ENCODE results near the gene MAP3K1. TPM values are rescaled to one million over a fixed set of nuclear protein-coding genes. Genes with fewer than 3 reads are reported as not detected.

The MAP3K1 gene
- total RNA-seq, result 67.2 and 101 TPM in 2 replicates

GRCh38 chr5:56814963-56815657 lies at the start of gene MAP3K1:
Gene MAP3K1 (plus strand): TSS chr5:56815549. CDS start chr5:56815574, 25 bp downstream.

GRCh38 chr5:56909294-56910209 lies 94.2 kb downstream of the MAP3K1 start, which contains the start of gene SETD9:
Gene SETD9 (plus strand): TSS chr5:56909596. CDS start chr5:56909646, 50 bp downstream.

Other genes starting within 250 kb of the MAP3K1 start
- gene SETD9, start 94.0 kb downstream of the MAP3K1 start, total RNA-seq, result 12.4 and 21.7 TPM in 2 replicates
- gene MIER3, start 136.6 kb downstream of the MAP3K1 start, total RNA-seq, result 15.3 and 18.7 TPM in 2 replicates

Data from dermis lymphatic vessel endothelial cell (primary cell).